ENCODE results near the gene CYLD.

The CYLD gene

GRCh38 chr16:50774960-50775359 lies 33.1 kb downstream of the CYLD start:
- in situ Hi-C loops (cut with HindIII; ENCODE audit: low sequenced_read_pairs): no loop called here
- TF ChIP-seq CTCF (IDR thresholded peaks at IDR 0.05; ENCODE audit: low read depth, low read length, missing control alignments): no peak
- no peak for DNase-seq (ENCODE audit: low read depth)
- H3K4me3 ChIP-seq (ENCODE audit: low read depth, low read length): no peak overlapping the region

GRCh38 chr16:50776037-50776436 lies 34.2 kb downstream of the CYLD start:
- no peak for DNase-seq (ENCODE audit: low read depth)
- TF ChIP-seq CTCF (IDR thresholded peaks at IDR 0.05; ENCODE audit: low read depth, low read length, missing control alignments): no peak
- H3K4me3 ChIP-seq (ENCODE audit: low read depth, low read length): no peak overlapping the region
- in situ Hi-C loops (cut with HindIII; ENCODE audit: low sequenced_read_pairs): no loop called here

GRCh38 chr16:50778284-50779163 lies 36.6 kb downstream of the CYLD start:
- in situ Hi-C loops (cut with HindIII; ENCODE audit: low sequenced_read_pairs): no loop called here
- TF ChIP-seq CTCF (IDR thresholded peaks at IDR 0.05; ENCODE audit: low read depth, low read length, missing control alignments): no peak
- DNase-seq (ENCODE audit: low read depth): no peak
- no peak overlapping the region for H3K4me3 ChIP-seq (ENCODE audit: low read depth, low read length)

- in situ Hi-C loops (cut with HindIII; ENCODE audit: low sequenced_read_pairs): no loop called here
- no peak for DNase-seq (ENCODE audit: low read depth)
- peak; percentile 2 for TF ChIP-seq CTCF (IDR thresholded peaks at IDR 0.05; ENCODE audit: low read depth, low read length, missing control alignments)
- H3K4me3 ChIP-seq (ENCODE audit: low read depth, low read length): no peak overlapping the region
Measured at GRCh38 chr16:50781043-50781442, 39.2 kb downstream of the CYLD start.

GRCh38 chr16:50781518-50781917 lies 39.6 kb downstream of the CYLD start:
- no peak for DNase-seq (ENCODE audit: low read depth)
- in situ Hi-C loops (cut with HindIII; ENCODE audit: low sequenced_read_pairs): no loop called here
- no peak for TF ChIP-seq CTCF (IDR thresholded peaks at IDR 0.05; ENCODE audit: low read depth, low read length, missing control alignments)
- no peak overlapping the region for H3K4me3 ChIP-seq (ENCODE audit: low read depth, low read length)

GRCh38 chr16:50789757-50790156 lies 47.9 kb downstream of the CYLD start:
- H3K4me3 ChIP-seq (ENCODE audit: low read depth, low read length): no peak overlapping the region
- in situ Hi-C loops (cut with HindIII; ENCODE audit: low sequenced_read_pairs): no loop called here
- no peak for DNase-seq (ENCODE audit: low read depth)
- no peak for TF ChIP-seq CTCF (IDR thresholded peaks at IDR 0.05; ENCODE audit: low read depth, low read length, missing control alignments)

All from astrocyte of the cerebellum (primary cell).